Suppressor macrophage treated with lipopolysaccharide for 4 hours (primary cell): ENCODE results near the gene SLC1A2.

Experiments used
- DNase-seq: peaks from one replicate; pipeline ENCODE4 v3.0.0-alpha.2; 2020

SLC1A2 gene

GRCh38 chr11:35412285-35412684, 7.1 kb downstream of the SLC1A2 start:
- DNase-seq: peak; percentile 25

DNA sequence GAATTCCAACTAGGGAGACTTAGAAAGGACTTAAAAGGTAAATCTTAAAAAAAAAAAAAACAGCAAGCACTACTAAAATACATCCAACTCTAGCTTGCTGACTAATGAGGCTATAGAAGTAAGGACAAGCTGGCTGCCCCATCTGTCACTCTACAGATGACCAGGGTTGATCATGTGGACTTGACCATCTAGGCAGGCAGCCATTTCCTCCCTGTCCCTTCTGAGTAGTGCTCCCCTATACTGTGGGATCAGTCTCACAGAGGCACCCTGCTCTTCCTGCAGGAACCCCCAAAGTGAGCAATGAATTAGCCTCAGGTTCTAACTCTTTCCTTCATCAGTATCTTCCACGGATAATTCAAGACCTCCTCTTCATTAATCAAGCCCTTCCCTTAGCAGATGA, 12.3 kb downstream of the SLC1A2 start:
- no peak for DNase-seq

DNA sequence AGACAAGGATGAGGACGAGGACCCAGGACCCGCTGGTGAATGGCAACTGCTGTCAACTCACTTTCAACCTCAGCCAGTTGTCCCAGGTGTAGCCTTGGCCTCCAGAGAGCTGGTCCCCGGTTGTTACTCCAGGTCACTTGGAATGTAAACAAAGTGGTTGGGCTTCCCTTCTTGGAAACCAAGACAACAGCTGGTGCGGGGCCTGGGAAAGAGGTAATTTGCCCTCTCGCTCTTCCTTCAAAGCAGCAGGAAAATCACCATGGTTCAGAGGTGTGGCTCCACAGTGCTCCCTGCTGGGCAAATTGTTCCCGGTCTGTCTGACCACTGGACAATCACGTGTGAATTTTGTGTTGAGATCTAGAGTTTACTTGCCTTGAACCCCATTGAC, 15.0 kb downstream of the SLC1A2 start:
- peak; percentile 65 for DNase-seq

GRCh38 chr11:35403765-35404387, 15.5 kb downstream of the SLC1A2 start:
- no peak for DNase-seq

DNA sequence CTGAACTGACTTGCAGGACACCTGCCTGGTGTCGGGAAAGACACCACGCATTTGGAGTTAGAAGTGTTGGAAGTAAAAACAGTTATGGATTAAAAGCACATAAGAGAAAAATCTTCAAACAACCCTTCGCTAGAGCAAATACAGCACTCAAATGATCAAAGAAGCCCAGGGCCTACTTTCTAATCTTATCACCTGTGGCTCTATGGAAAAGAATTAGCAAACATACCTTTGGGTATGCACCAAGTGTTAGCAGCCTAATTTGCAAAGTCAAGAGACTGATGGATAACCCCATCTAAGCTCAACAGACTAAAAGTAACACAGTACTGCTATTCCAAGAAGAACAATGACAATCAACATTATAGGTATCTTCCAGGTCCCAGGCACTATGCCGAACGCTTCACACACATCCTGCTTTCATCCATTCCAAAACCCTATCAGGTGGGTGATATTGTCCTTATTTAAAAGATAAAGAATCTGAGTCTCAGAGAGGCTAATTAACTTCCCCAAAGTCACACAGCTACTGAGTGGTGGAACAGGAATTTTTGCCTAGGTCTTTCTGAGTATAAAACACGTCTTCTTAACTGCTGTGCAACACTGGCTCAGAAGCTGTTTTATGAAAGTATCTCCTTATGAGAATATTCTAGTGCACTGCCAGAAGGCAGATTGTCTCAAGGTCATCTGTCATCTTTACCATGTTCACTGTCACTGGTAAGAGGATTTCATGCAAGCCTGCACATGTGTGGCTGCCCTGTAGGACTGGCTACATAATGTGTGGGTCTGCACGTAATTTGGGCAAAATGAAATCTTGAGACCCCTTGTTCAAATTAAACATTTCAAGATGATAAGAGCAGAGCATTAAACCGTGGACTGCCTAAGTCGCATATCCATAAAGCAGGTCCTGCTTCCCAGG, 16.4 kb downstream of the SLC1A2 start:
- no peak for DNase-seq

GRCh38 chr11:35398881-35399280, 20.5 kb downstream of the SLC1A2 start:
- DNase-seq: no peak

- DNase-seq: no peak
Observed at GRCh38 chr11:35394941-35395340, 24.4 kb downstream of the SLC1A2 start.

GRCh38 chr11:35393098-35393497, 26.3 kb downstream of the SLC1A2 start:
- no peak for DNase-seq

DNA sequence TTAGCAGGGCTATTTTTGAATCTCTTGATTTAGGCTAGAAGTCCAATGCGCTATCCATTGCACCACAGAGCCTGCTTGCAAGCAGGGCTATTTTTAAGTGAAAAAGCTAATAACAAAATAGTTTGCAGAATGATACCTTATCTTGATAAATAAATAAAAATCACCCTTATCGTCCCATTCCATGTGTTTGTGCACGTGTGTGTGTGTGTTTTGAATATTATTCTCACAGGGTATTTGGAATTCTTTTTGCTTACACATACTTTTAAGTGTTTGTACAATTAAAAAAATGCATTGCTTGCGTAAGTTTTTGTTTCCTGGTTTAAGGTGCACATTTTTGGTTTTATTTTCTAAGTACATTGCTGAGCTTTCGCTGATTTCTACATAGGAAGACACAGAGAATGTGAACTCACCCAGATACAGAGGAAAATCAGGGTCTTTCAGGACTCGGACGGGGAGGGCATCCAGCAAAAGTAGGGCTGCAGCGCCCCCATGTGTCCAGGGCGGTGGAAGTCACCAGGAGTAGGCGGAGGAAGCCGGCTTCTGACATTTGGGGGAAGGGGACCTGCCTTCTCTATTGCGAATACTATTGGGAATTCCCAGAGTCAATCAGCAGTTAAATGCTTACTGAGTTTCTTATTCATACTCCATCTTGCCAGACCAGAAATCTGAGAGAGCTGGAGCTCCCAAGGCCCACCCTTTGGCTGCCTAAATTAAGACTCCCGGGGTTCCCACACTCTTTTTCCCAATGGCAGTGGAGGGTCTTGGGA, 27.3 kb downstream of the SLC1A2 start:
- DNase-seq: peak; percentile 96

GRCh38 chr11:35390737-35391682, 28.3 kb downstream of the SLC1A2 start:
- DNase-seq: peak; percentile 86

GRCh38 chr11:35389897-35390465, 29.4 kb downstream of the SLC1A2 start:
- DNase-seq: no peak

GRCh38 chr11:35389112-35389511, 30.2 kb downstream of the SLC1A2 start:
- DNase-seq: no peak

DNA sequence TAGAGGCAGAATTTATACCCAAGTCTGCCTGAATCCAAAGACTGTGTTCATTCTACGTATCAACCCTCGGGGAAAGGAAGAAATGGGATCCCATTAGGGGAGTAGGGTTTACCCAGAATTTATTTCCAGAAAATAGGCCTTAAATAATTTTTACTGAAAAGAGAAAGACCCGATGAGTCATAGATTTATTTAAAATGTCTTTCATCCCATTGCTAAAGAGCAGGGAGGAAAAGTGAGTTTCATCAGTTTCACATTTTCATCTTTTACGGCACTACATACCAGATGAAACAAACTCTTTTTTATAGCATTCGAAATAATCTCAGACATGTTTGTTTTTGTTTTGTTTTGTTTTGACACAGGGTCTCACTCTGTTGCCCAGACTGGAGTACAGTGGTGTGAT, 31.3 kb downstream of the SLC1A2 start:
- DNase-seq: peak; percentile 41

GRCh38 chr11:35387111-35387982, 32.0 kb downstream of the SLC1A2 start:
- DNase-seq: peak; percentile 22

- no peak for DNase-seq
Observed at GRCh38 chr11:35383953-35384352, 35.4 kb downstream of the SLC1A2 start.

- DNase-seq: no peak
Observed at GRCh38 chr11:35381709-35382322, 37.5 kb downstream of the SLC1A2 start.

- no peak for DNase-seq
Observed at GRCh38 chr11:35380603-35381002, 38.8 kb downstream of the SLC1A2 start.

DNA sequence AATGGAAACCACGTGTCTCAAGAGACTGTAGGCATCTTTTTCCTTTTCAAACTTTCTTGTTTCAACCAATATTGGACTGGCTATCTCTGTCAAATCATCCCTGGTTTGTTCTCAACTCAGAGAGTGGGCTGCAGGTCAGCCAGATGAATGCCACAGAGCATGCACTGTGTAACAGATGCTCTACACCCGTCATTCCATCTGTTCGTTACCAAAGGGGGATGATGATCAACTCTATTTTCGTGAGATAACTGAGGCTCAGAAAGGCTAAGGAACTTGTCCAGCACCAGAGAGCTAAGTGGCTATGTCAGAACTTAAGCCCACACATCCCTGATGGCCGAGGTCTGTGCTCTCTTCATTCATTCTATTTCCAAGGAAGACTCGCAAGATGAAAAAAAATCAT, 42.1 kb downstream of the SLC1A2 start:
- DNase-seq: no peak

GRCh38 chr11:35376613-35377012, 42.7 kb downstream of the SLC1A2 start:
- DNase-seq: no peak

GRCh38 chr11:35376118-35376510, 43.2 kb downstream of the SLC1A2 start:
- DNase-seq: no peak
